Measurements from ENCODE around the gene TMBIM6.

DNA sequence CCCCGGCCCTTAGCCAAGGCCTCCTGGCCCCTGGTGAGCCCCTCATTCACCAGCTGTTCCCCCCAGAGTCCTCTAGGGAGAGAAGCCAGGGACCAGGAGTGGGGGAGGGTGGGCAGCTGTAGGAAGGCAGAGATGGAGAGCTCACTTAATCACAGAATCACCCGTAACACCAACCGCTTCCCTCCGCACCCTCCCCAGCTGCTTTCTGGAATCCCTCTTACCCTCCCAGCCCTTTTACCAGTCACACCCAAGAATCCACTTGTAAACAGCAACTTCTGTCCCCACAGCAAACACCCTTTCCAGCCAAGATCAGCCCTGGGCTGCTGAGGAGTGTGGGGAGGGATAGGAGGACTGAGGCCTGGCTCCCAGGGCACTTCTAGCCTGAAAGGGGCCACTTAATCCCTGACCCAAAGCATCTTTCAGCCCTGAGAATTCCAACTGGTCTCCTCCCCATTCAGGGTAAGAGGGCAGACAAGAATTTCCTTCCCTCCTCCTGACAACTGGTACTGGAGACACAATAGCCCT, 68.1 kb downstream of the TMBIM6 start:
- TF ChIP-seq EZH2 (IDR thresholded peaks at IDR 0.05; ENCODE audit: insufficient read depth, poor library complexity, severe bottlenecking): no peak
- no peak for TF ChIP-seq EZH2phosphoT487 (IDR thresholded peaks at IDR 0.05; ENCODE audit: insufficient read depth, low read depth)

All from GM23248 (cell line).